SK-N-SH (cell line): ENCODE results near the gene TRPV2. TPM values are rescaled to one million over a fixed set of nuclear protein-coding genes. Genes with fewer than 3 reads are reported as not detected.
A peak's percentile ranks its signal among the peaks of the same experiment; 100 is the strongest.

Experiments
- CTCF ChIA-PET: fragments of 300-600, 350-600 bp; formaldehyde crosslinking; extraction: SDS; loops from one replicate; lab custom pipeline; 2021; lab: Yijun Ruan, JAX
- POLR2A ChIA-PET: fragments of 350-600 bp; sonication (Branson Sonifier 250); formaldehyde crosslinking; extraction: SDS; loops from one replicate; lab custom pipeline; 2020; ENCODE audit warnings: antibody characterized with exemption, inconsistent platforms; lab: Yijun Ruan, JAX
- DNase-seq: peaks from one replicate; pipeline ENCODE4 v3.0.0; 2012
- H2AFZ ChIP-seq: fragments of 200-600 bp; sonication (generic); 2 replicates; pipeline ENCODE4 v1.8.1; 2016; ENCODE audit warnings: antibody characterized with exemption, mild to moderate bottlenecking, low read depth
- H3F3A ChIP-seq: fragments of 200-600 bp; sonication (generic); replicated peaks from 2 replicates; pipeline ENCODE3; 2016; ENCODE audit warnings: antibody characterized with exemption, mild to moderate bottlenecking; ENCODE audit not compliant: insufficient read depth
- H3K27ac ChIP-seq, 2 experiments: fragments of 200-500 bp in 1 of 2; fragments of 200-600 bp in 1 of 2; sonication (Bioruptor generic) in 1 of 2; sonication (generic), shearing (Covaris generic) in 1 of 2; 2 replicates each; pipeline versions ENCODE4 v1.5.1 to v1.6.1; 2014 to 2016; ENCODE audit warnings: low read depth in 2 of 2, inconsistent platforms in 1 of 2, low read length in 1 of 2, mild to moderate bottlenecking in 1 of 2, mixed read lengths in 1 of 2
- H3K27me3 ChIP-seq: fragments of 200-600 bp; sonication (generic), shearing (Covaris generic); 2 replicates; pipeline ENCODE4 v1.6.1; 2016; ENCODE audit warnings: mixed run types; ENCODE audit not compliant: insufficient read depth
- H3K36me3 ChIP-seq, 2 experiments: fragments of 200-500 bp in 1 of 2; fragments of 200-600 bp in 1 of 2; sonication (Bioruptor generic) in 1 of 2; sonication (generic) in 1 of 2; replicated peaks in 1 of 2; 2 replicates each; pipeline versions ENCODE3 to v1.5.1; 2014 to 2016; ENCODE audit warnings: low read length in 1 of 2, mild to moderate bottlenecking in 1 of 2; ENCODE audit not compliant: insufficient read depth in 2 of 2, control insufficient read depth in 1 of 2
- H3K4me1 ChIP-seq, 2 experiments: fragments of 200-500 bp in 1 of 2; fragments of 200-600 bp in 1 of 2; sonication (Bioruptor generic) in 1 of 2; sonication (generic), shearing (Covaris generic) in 1 of 2; 2 replicates each; pipeline versions ENCODE4 v1.5.1 to v1.6.1; 2014 to 2016; ENCODE audit warnings: low read depth in 1 of 2, low read length in 1 of 2, mixed run types in 1 of 2; ENCODE audit not compliant: insufficient read depth in 2 of 2, control insufficient read depth in 1 of 2
- H3K4me2 ChIP-seq: fragments of 200-600 bp; sonication (generic), shearing (Covaris generic); 2 replicates; pipeline ENCODE4 v1.6.1; 2017; ENCODE audit warnings: mixed run types
- H3K4me3 ChIP-seq, 2 experiments: fragments of 200-500 bp in 1 of 2; fragments of 200-600 bp in 1 of 2; sonication (Bioruptor generic) in 1 of 2; sonication (generic), shearing (Covaris generic) in 1 of 2; 2 replicates each; pipeline versions ENCODE4 v1.5.1 to v1.8.1; 2014 to 2016; ENCODE audit warnings: low read depth in 2 of 2, inconsistent platforms in 1 of 2, low read length in 1 of 2, mild to moderate bottlenecking in 1 of 2, mixed read lengths in 1 of 2, moderate library complexity in 1 of 2
- H3K79me2 ChIP-seq: fragments of 200-600 bp; sonication (generic); 2 replicates; pipeline ENCODE4 v1.8.1; 2017; ENCODE audit warnings: mild to moderate bottlenecking; ENCODE audit not compliant: insufficient read depth
- H3K9ac ChIP-seq: fragments of 200-600 bp; sonication (generic); 2 replicates; pipeline ENCODE4 v1.6.1; 2017; ENCODE audit warnings: mixed run types
- H3K9me2 ChIP-seq: fragments of 200-600 bp; sonication (generic); 2 replicates; pipeline ENCODE4 v1.6.1; 2017; ENCODE audit warnings: mixed run types
- H3K9me3 ChIP-seq: fragments of 200-600 bp; sonication (generic); 2 replicates; pipeline ENCODE4 v1.6.1; 2017; ENCODE audit warnings: mixed run types, mild to moderate bottlenecking, moderate library complexity
- H4K20me1 ChIP-seq: fragments of 200-600 bp; sonication (generic); 2 replicates; pipeline ENCODE4 v1.6.1; 2017; ENCODE audit warnings: mild to moderate bottlenecking, mixed run types; ENCODE audit not compliant: insufficient read depth
- CHD2 ChIP-seq: fragments of 150-350 bp; IDR thresholded peaks from 2 replicates; pipeline ENCODE4 v1.6.1; 2018; ENCODE audit warnings: low read length; ENCODE audit not compliant: partially characterized antibody
- ELF1 ChIP-seq: IDR thresholded peaks from 2 replicates; pipeline ENCODE4 v1.4.0; 2012
- EP300 ChIP-seq, 2 experiments: IDR thresholded peaks; 2 replicates each; pipeline versions ENCODE4 v1.4.0 to v1.6.1; 2012; ENCODE audit warnings: borderline replicate concordance in 1 of 2, low read depth in 1 of 2, low read length in 1 of 2
- EZH2phosphoT487 ChIP-seq: fragments of 200-600 bp; sonication (generic); IDR thresholded peaks from 2 replicates; pipeline ENCODE4 v1.6.1; 2017; ENCODE audit warnings: low read depth, mixed run types, mild to moderate bottlenecking, antibody characterized with exemption, moderate library complexity, borderline replicate concordance
- FOXJ3 ChIP-seq: sonication (generic); formaldehyde crosslinking; IDR thresholded peaks from 2 replicates; pipeline ENCODE4 v1.5.1; 2020; ENCODE audit warnings: mild to moderate bottlenecking, missing genetic modification reagents
- FOXM1 ChIP-seq: IDR thresholded peaks from 2 replicates; pipeline ENCODE4 v1.4.0; 2012; ENCODE audit warnings: low read depth, mild to moderate bottlenecking
- GABPA ChIP-seq: IDR thresholded peaks from 2 replicates; pipeline ENCODE4 v1.4.0; 2012; ENCODE audit warnings: low read depth, mild to moderate bottlenecking
- GATA2 ChIP-seq: sonication (generic); formaldehyde crosslinking; IDR thresholded peaks from 2 replicates; pipeline ENCODE4 v1.5.0; 2020; ENCODE audit warnings: mild to moderate bottlenecking, missing genetic modification reagents
- NRF1 ChIP-seq: IDR thresholded peaks from 2 replicates; pipeline ENCODE4 v1.6.1; 2012; ENCODE audit warnings: low read depth, mild to moderate bottlenecking, low read length
- RAD21 ChIP-seq: IDR thresholded peaks from 2 replicates; pipeline ENCODE4 v1.6.1; 2012; ENCODE audit warnings: mild to moderate bottlenecking, low read length
- RFX5 ChIP-seq: IDR thresholded peaks from 2 replicates; pipeline ENCODE4 v1.6.1; 2012; ENCODE audit warnings: mild to moderate bottlenecking, improper control_type of control experiment, low read length
- SIN3A ChIP-seq: IDR thresholded peaks from 2 replicates; pipeline ENCODE4 v1.6.1; 2012; ENCODE audit warnings: low read depth, mild to moderate bottlenecking, low read length, moderate library complexity, borderline replicate concordance
- TAF1 ChIP-seq: IDR thresholded peaks from 2 replicates; pipeline ENCODE4 v1.6.1; 2012; ENCODE audit warnings: low read depth, mild to moderate bottlenecking, low read length, moderate library complexity, borderline replicate concordance
- TCF12 ChIP-seq: IDR thresholded peaks from 2 replicates; pipeline ENCODE4 v1.4.0; 2012
- ZBTB33 ChIP-seq: IDR thresholded peaks from 2 replicates; pipeline ENCODE4 v1.4.0; 2012; ENCODE audit warnings: low read depth, borderline replicate concordance
- WGBS: methylation state at CpG from one replicate; pipeline ENCODE4 v1.1.6; 2017; ENCODE audit warnings: low lambda C conversion rate; 5-methylcytosine and 5-hydroxymethylcytosine counted together
- polyA plus RNA-seq, 3 experiments: library from polyadenylated mRNA; depleted of rRNA; stranded (reverse); fragments of >200 nt; gene quantifications; 2 replicates each; pipeline ENCODE4 v1.2.3, GENCODE V29; 2012
- TF ChIP-seq, protein P1 (sequence below): fragments of 150-350 bp; IDR thresholded peaks from 2 replicates; pipeline ENCODE4 v1.6.1; 2016; ENCODE audit warnings: mild to moderate bottlenecking, low read depth, low read length
- TF ChIP-seq, protein P2 (sequence below): fragments of 150-350 bp; IDR thresholded peaks from 2 replicates; pipeline ENCODE4 v1.6.1; 2017; ENCODE audit warnings: antibody characterized with exemption, low read length, low read depth, borderline replicate concordance
- TF ChIP-seq, protein P3 (sequence below): IDR thresholded peaks from 2 replicates; pipeline ENCODE4 v1.6.1; 2012; ENCODE audit warnings: mild to moderate bottlenecking, low read depth, low read length, moderate library complexity
- TF ChIP-seq, protein P4 (sequence below): IDR thresholded peaks from 2 replicates; pipeline ENCODE4 v1.4.0; 2012; ENCODE audit warnings: low read depth, borderline replicate concordance

Gene TRPV2
- polyA plus RNA-seq, 1 of the 3 experiments (the other 2 are of a cell fraction): 11.0 TPM

DNA sequence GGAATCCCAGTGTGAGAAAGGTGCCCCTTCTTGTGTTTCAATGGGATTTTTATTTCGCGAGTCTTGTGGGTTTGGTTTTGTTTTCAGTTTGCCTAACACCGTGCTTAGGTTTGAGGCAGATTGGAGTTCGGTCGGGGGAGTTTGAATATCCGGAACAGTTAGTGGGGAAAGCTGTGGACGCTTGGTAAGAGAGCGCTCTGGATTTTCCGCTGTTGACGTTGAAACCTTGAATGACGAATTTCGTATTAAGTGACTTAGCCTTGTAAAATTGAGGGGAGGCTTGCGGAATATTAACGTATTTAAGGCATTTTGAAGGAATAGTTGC, 33.9 kb upstream of the TRPV2 start:
- Histone ChIP-seq H3K9me3 (no peaks in the 10 kb centered on the region), H4K20me1 (peaks cover 32% of the 10 kb centered on the region), H3K79me2 (peaks cover 31% of the 10 kb centered on the region), H2AFZ (no peak overlapping the region), H3K27ac (peak overlapping the region; percentile 94 to 97), H3K9me2 (no peaks in the 10 kb centered on the region), H3K27me3 (no peaks in the 10 kb centered on the region), H3F3A (peaks cover 47% of the 10 kb centered on the region), H3K4me1 (peaks cover 4 to 15% of the 10 kb centered on the region in 2 experiments; a peak in 2 of 4 replicates), H3K36me3 (peaks cover 10 to 28% of the 10 kb centered on the region in 2 experiments), H3K9ac (peak overlapping the region; percentile 94), H3K4me3 (peak overlapping the region; percentile 78 to 99), H3K4me2 (peak overlapping the region; percentile 90)
- TF ChIP-seq, protein P1, sequence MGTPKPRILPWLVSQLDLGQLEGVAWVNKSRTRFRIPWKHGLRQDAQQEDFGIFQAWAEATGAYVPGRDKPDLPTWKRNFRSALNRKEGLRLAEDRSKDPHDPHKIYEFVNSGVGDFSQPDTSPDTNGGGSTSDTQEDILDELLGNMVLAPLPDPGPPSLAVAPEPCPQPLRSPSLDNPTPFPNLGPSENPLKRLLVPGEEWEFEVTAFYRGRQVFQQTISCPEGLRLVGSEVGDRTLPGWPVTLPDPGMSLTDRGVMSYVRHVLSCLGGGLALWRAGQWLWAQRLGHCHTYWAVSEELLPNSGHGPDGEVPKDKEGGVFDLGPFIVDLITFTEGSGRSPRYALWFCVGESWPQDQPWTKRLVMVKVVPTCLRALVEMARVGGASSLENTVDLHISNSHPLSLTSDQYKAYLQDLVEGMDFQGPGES: no peak
- TF ChIP-seq NRF1: no peak
- TF ChIP-seq RAD21: no peak
- TF ChIP-seq SIN3A: no peak
- CTCF ChIA-PET: interaction anchor here (1.3 to 3.2 kb wide), 3 partner anchors 18 to 140 kb away, joined by 4 to 18 read pairs (median 6); partner anchors contain the start of gene CENPV
- no peak for DNase-seq
- POLR2A ChIA-PET: interaction anchor here (1.3 to 2.5 kb wide), 4 partner anchors 17 to 57 kb away, joined by 17 to 22 read pairs (median 18); partner anchors contain the start of gene CENPV
- WGBS: 2% methylated on average over 14 of the region's 14 CpGs

- CTCF ChIA-PET: interaction anchor here (0.8 to 1.1 kb wide), 3 partner anchors 34 to 138 kb away, joined by 3 read pairs; no protein-coding TSS in a partner anchor
- TF ChIP-seq GATA2 (CRISPR knock-in tag) (no peak), GABPA (no peak), EZH2phosphoT487 (no peak), FOXM1 (no peak), RFX5 (no peak), SIN3A (no peak), TCF12 (no peak), TAF1 (no peak), FOXJ3 (CRISPR knock-in tag) (no peak), ZBTB33 (no peak), ELF1 (no peak), CHD2 (no peak), EP300 (IDR thresholded peaks at IDR 0.05; ENCODE audit: borderline replicate concordance in 1 of 2, low read depth in 1 of 2, low read length in 1 of 2) (no peak)
- TF ChIP-seq, protein P2, sequence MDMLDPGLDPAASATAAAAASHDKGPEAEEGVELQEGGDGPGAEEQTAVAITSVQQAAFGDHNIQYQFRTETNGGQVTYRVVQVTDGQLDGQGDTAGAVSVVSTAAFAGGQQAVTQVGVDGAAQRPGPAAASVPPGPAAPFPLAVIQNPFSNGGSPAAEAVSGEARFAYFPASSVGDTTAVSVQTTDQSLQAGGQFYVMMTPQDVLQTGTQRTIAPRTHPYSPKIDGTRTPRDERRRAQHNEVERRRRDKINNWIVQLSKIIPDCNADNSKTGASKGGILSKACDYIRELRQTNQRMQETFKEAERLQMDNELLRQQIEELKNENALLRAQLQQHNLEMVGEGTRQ: no peak
- TF ChIP-seq, protein P3, sequence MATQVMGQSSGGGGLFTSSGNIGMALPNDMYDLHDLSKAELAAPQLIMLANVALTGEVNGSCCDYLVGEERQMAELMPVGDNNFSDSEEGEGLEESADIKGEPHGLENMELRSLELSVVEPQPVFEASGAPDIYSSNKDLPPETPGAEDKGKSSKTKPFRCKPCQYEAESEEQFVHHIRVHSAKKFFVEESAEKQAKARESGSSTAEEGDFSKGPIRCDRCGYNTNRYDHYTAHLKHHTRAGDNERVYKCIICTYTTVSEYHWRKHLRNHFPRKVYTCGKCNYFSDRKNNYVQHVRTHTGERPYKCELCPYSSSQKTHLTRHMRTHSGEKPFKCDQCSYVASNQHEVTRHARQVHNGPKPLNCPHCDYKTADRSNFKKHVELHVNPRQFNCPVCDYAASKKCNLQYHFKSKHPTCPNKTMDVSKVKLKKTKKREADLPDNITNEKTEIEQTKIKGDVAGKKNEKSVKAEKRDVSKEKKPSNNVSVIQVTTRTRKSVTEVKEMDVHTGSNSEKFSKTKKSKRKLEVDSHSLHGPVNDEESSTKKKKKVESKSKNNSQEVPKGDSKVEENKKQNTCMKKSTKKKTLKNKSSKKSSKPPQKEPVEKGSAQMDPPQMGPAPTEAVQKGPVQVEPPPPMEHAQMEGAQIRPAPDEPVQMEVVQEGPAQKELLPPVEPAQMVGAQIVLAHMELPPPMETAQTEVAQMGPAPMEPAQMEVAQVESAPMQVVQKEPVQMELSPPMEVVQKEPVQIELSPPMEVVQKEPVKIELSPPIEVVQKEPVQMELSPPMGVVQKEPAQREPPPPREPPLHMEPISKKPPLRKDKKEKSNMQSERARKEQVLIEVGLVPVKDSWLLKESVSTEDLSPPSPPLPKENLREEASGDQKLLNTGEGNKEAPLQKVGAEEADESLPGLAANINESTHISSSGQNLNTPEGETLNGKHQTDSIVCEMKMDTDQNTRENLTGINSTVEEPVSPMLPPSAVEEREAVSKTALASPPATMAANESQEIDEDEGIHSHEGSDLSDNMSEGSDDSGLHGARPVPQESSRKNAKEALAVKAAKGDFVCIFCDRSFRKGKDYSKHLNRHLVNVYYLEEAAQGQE: no peak
- TF ChIP-seq, protein P4, sequence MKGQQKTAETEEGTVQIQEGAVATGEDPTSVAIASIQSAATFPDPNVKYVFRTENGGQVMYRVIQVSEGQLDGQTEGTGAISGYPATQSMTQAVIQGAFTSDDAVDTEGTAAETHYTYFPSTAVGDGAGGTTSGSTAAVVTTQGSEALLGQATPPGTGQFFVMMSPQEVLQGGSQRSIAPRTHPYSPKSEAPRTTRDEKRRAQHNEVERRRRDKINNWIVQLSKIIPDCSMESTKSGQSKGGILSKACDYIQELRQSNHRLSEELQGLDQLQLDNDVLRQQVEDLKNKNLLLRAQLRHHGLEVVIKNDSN: no peak
Measured at GRCh38 chr17:16383216-16383615, 32.2 kb upstream of the TRPV2 start.

More at GRCh38 chr17:16383216-16383615, 32.2 kb upstream of the TRPV2 start:
- Histone ChIP-seq H3K4me2 (peak overlapping the region; percentile 90), H3K9ac (no peak overlapping the region), H3K9me3 (no peaks in the 10 kb centered on the region), H3K9me2 (no peaks in the 10 kb centered on the region), H2AFZ (no peak overlapping the region), H3K27me3 (no peaks in the 10 kb centered on the region), H3K4me3 (peak overlapping the region in 1 of 2 experiments; percentile 99; a peak in 2 of 4 replicates), H3K36me3 (peaks cover 10 to 28% of the 10 kb centered on the region in 2 experiments), H3F3A (peaks cover 44% of the 10 kb centered on the region), H3K79me2 (peaks cover 31% of the 10 kb centered on the region), H4K20me1 (peaks cover 32% of the 10 kb centered on the region), H3K4me1 (peaks cover 4 to 15% of the 10 kb centered on the region in 2 experiments; a peak in 2 of 4 replicates), H3K27ac (no peak overlapping the region)
- no peak for DNase-seq
- POLR2A ChIA-PET: interaction anchor here (1.9 kb wide), 1 partner anchor 55 kb away, joined by 12 read pairs; no protein-coding TSS in a partner anchor
- WGBS: 57% methylated on average over 4 of the region's 4 CpGs
